GM19099 (cell line): Measurements from ENCODE around the gene FAM136A.

Experiments used
- POLR2A ChIP-seq: IDR thresholded peaks from 3 replicates; pipeline ENCODE4 v1.6.1; 2011; ENCODE audit warnings: low read depth; ENCODE audit not compliant: insufficient read length; ENCODE audit errors: extremely low read depth

FAM136A gene

DNA sequence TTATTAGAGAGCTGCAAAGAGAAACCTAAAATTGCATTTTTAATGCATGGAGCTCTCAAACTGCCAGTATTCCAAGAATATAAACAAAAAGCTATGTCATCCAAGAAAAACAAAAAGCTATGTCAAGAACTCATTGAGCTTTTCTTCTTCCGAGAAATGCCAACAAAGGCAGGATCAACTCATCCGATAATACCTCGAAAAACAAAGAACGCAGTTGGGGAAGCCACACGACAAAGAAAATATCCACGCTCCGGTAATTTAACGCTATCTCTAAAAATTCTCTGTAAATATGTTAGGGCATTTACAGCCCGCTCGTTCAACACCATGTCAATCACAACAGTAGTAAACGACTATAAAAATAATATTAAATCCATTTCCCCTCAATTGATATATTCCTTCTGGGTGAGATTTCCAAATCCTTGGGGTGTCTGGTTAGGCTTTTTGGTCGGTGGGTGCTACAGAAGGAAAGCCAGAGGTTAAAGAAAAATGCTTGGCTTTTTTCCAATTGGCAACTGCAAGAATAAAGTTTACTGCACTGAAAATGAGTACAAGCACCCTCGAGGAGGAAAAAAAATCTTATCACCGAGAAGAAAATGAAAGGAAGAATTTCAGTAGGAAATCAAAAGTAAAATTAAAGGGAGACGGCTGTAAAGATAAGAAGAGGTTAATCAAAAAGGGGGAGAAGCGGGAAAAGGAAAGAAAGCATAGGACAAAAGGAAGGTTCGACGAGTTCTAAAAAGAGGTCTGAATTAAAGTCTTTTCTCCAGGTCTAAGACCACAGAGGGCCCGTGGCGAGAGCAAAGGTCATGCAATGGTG is 54.3 kb downstream of the FAM136A start:
- TF ChIP-seq POLR2A, result no peak
